GM21447 (cell line): ENCODE results near the gene MYL7.

Source experiments
- ATAC-seq: cut with Tn5 transposase; IDR thresholded peaks from one replicate; pipeline ENCODE4 v1.9.1; 2021; ENCODE audit not compliant: unreplicated experiment

MYL7 gene

GRCh38 chr7:44150966-44151941, 10.1 kb upstream of the MYL7 start:
- ATAC-seq, result no peak

GRCh38 chr7:44150466-44150832, 9.3 kb upstream of the MYL7 start:
- ATAC-seq, result peak; percentile 57

GRCh38 chr7:44149571-44150465, 8.7 kb upstream of the MYL7 start:
- ATAC-seq, result no peak

GRCh38 chr7:44148961-44149536, 7.9 kb upstream of the MYL7 start:
- no peak for ATAC-seq

- ATAC-seq, result no peak
Observed at GRCh38 chr7:44148166-44148565, 7.0 kb upstream of the MYL7 start.

- ATAC-seq, result no peak
Observed at GRCh38 chr7:44147026-44147991, 6.2 kb upstream of the MYL7 start.

- ATAC-seq, result no peak
Observed at GRCh38 chr7:44145969-44146911, 5.1 kb upstream of the MYL7 start.

- no peak for ATAC-seq
Observed at GRCh38 chr7:44145479-44145968, 4.4 kb upstream of the MYL7 start.

GRCh38 chr7:44144968-44145478, 3.9 kb upstream of the MYL7 start:
- ATAC-seq, result no peak

- no peak for ATAC-seq
Observed at GRCh38 chr7:44144426-44144967, 3.4 kb upstream of the MYL7 start.

GRCh38 chr7:44143646-44144250, 2.6 kb upstream of the MYL7 start:
- ATAC-seq, result no peak

GRCh38 chr7:44142028-44142427, 896 bp upstream of the MYL7 start:
- no peak for ATAC-seq

- no peak for ATAC-seq
Observed at GRCh38 chr7:44140341-44140740, 791 bp downstream of the MYL7 start.

- ATAC-seq, result no peak
Observed at GRCh38 chr7:44139311-44140010, 1.7 kb downstream of the MYL7 start.

GRCh38 chr7:44138698-44139097, 2.4 kb downstream of the MYL7 start:
- no peak for ATAC-seq

- ATAC-seq, result no peak
Observed at GRCh38 chr7:44136731-44137130, 4.4 kb downstream of the MYL7 start.

- no peak for ATAC-seq
Observed at GRCh38 chr7:44134943-44135628, 6.0 kb downstream of the MYL7 start.
